Heart left ventricle (tissue), 16 donors: ENCODE measurements around the gene TMIE. TPM values are rescaled to one million over a fixed set of nuclear protein-coding genes. Genes with fewer than 3 reads are reported as not detected.

Experiments used
- ATAC-seq, 4 donors: fragments of 200-7000 bp; cut with Tn5 transposase; one replicate each; pipeline ENCODE4 v1.9.1; 2020 to 2022; ENCODE audit warnings: moderate library complexity in 4 of 4, mild to moderate bottlenecking in 3 of 4, moderate number of reproducible peaks in 1 of 4
- DNase-seq, 5 donors: peaks; one replicate each; pipeline ENCODE4 v3.0.0-alpha.2; 2020
- H3K27ac ChIP-seq, 12 donors: fragments of 200-600 bp; sonication (generic) in 4 of 12; one replicate each; pipeline versions ENCODE4 v1.5.0 to v1.8.0; 2016 to 2022; ENCODE audit warnings: mild to moderate bottlenecking in 2 of 12
- H3K27me3 ChIP-seq, 9 donors: fragments of 200-600 bp; sonication (generic) in 2 of 9; one replicate each; pipeline versions ENCODE4 v1.5.1 to v1.8.0; 2016 to 2022; ENCODE audit warnings: mild to moderate bottlenecking in 3 of 9
- H3K36me3 ChIP-seq, 9 donors: fragments of 200-600 bp; sonication (generic) in 2 of 9; one replicate each; pipeline versions ENCODE4 v1.5.0 to v1.8.0; 2018 to 2022; ENCODE audit warnings: mild to moderate bottlenecking in 2 of 9
- H3K4me1 ChIP-seq, 12 donors: fragments of 200-600 bp; sonication (generic) in 4 of 12; one replicate each; pipeline versions ENCODE4 v1.5.0 to v1.8.0; 2016 to 2022; ENCODE audit warnings: mild to moderate bottlenecking in 3 of 12
- H3K4me3 ChIP-seq, 12 donors: fragments of 200-600 bp; sonication (generic) in 4 of 12; one replicate each; pipeline versions ENCODE4 v1.5.0 to v1.8.0; 2017 to 2022; ENCODE audit warnings: mild to moderate bottlenecking in 9 of 12, moderate library complexity in 4 of 12
- H3K9me3 ChIP-seq, 12 donors: fragments of 200-600 bp; sonication (generic) in 4 of 12; one replicate each; pipeline versions ENCODE4 v1.5.0 to v1.8.0; 2016 to 2022; ENCODE audit warnings: mild to moderate bottlenecking in 1 of 12
- POLR2A ChIP-seq, 2 donors: fragments of 450-650 bp; IDR thresholded peaks; one replicate each; pipeline ENCODE4 v1.6.1; 2017; ENCODE audit warnings: antibody characterized with exemption in 2 of 2, mild to moderate bottlenecking in 2 of 2, moderate library complexity in 2 of 2
- WGBS, 4 donors: extraction: QIAGEN DNeasy Blood & Tissue Kit in 2 of 4; methylation state at CpG; one replicate each; pipeline versions ENCODE4 v1.1.5 to v1.1.7; 2013 to 2018; 5-methylcytosine and 5-hydroxymethylcytosine counted together
- intact Hi-C, 10 donors: fragments of 100-400 bp; cut with DNase I; formaldehyde crosslinking; loops; one replicate each; pipeline versions ENCODE4 v1.11.1 to v1.14.2; 2022
- polyA plus RNA-seq, 2 donors: library from polyadenylated mRNA; stranded (reverse); fragments of 200-250 nt; gene quantifications; one replicate each; pipeline ENCODE4 v1.2.3, GENCODE V29; 2013
- total RNA-seq, 9 donors: library from RNA; depleted of rRNA in 2 of 9; stranded (reverse); fragments of >200 nt in 2 of 9; fragmentation: NEBNext Ultra II Directional in 3 of 9; extraction: Animal tissue kit (Norgen Biotek cat#: 25700) in 3 of 9; gene quantifications; one replicate each; pipeline versions ENCODE4 v1.1.0 to v1.2.4, GENCODE V29; 2016 to 2023
- TF ChIP-seq, protein P1 (sequence below), 12 donors: fragments of 200-600 bp; sonication (generic) in 4 of 12; IDR thresholded peaks; one replicate each; pipeline versions ENCODE4 v1.5.0 to v1.8.0; 2018 to 2022; ENCODE audit warnings: antibody characterized with exemption in 12 of 12, mild to moderate bottlenecking in 5 of 12
- donor health status: ischemic (EF 13 %, LVEDD 7.1; RV severe dilation, severe dysfunction).
- donor health status: healthy with polysubstance abuse.
- donor health status: DM: no; HTN: yes; CAD: no.
- donor health status: DM: no; HTN: no; CAD: no.
- donor health status: ischemic (EF 25% LVEDD 6.9; RV normal size, moderate dysfunction).
- donor health status: ischemic (EF 25% LVEDD 5.7; RV mildly dilated, moderate dysfunction).
- donor health status: healthy.
- donor health status: DM: yes; HTN: yes; CAD: no.
- donor health status: ischemic (EF 35%, LVEDD 5.7; RV mildly dilated, moderate dysfunction).
- donor health status: nonischemic (EF 11% LVEDD 7.7; RV severe dilation, severe dysfunction).
- donor health status: DM: yes; HTN: yes; CAD: no.
- donor health status: PGD.
- donor health status: ischemic (EF 29% LVEDD 5.4; RV normal size, mild dysfunction).
- donor health status: nonischemic (EF 23%, LVEDD 6.1; RV moderate dilation, normal function).

Gene TMIE
- total and polyA plus RNA-seq, 11 donors = 0.46 to 0.95 (median 0.61) TPM; not detected in 1

- TF ChIP-seq, protein P1, sequence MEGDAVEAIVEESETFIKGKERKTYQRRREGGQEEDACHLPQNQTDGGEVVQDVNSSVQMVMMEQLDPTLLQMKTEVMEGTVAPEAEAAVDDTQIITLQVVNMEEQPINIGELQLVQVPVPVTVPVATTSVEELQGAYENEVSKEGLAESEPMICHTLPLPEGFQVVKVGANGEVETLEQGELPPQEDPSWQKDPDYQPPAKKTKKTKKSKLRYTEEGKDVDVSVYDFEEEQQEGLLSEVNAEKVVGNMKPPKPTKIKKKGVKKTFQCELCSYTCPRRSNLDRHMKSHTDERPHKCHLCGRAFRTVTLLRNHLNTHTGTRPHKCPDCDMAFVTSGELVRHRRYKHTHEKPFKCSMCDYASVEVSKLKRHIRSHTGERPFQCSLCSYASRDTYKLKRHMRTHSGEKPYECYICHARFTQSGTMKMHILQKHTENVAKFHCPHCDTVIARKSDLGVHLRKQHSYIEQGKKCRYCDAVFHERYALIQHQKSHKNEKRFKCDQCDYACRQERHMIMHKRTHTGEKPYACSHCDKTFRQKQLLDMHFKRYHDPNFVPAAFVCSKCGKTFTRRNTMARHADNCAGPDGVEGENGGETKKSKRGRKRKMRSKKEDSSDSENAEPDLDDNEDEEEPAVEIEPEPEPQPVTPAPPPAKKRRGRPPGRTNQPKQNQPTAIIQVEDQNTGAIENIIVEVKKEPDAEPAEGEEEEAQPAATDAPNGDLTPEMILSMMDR (IDR thresholded peaks at IDR 0.05) = no peak
- TF ChIP-seq POLR2A (IDR thresholded peaks at IDR 0.05) = no peak
- Histone ChIP-seq H3K9me3 (no peaks in the 10 kb centered on the region), H3K4me3 (no peak overlapping the region), H3K27me3 (no peaks in the 10 kb centered on the region), H3K36me3 (no peaks in the 10 kb centered on the region), H3K27ac (no peak overlapping the region), H3K4me1 (peaks cover 0 to 46% (median 25%) of the 10 kb centered on the region in 12 donors)
- intact Hi-C loops = no loop called here
- no peak for DNase-seq
- no peak for ATAC-seq
- 91 to 93% (median 92%) methylated on average over 8 of the region's 8 CpGs for WGBS, 4 donors
Observed at GRCh38 chr3:46659285-46659684, 41.9 kb upstream of the TMIE start.

- Histone ChIP-seq H3K27ac (peak overlapping the region in 1 of 12 donors; percentile 90), H3K9me3 (no peaks in the 10 kb centered on the region), H3K4me1 (peaks cover 0 to 50% (median 28%) of the 10 kb centered on the region in 12 donors), H3K36me3 (no peaks in the 10 kb centered on the region), H3K4me3 (no peak overlapping the region), H3K27me3 (no peaks in the 10 kb centered on the region)
- intact Hi-C loops = loop anchor here in 1 of 10 donors (5.0 to 10.0 kb wide), 2 partner anchors 95 to 232 kb away; partner anchors contain the start of gene LRRC2
- 53 to 84% (median 83%) methylated on average over 2 to 6 of the region's 6 CpGs for WGBS, 4 donors
- DNase-seq = no peak
- no peak for ATAC-seq
- TF ChIP-seq, protein P1 (IDR thresholded peaks at IDR 0.05) = no peak
- TF ChIP-seq POLR2A (IDR thresholded peaks at IDR 0.05) = no peak
Observed at GRCh38 chr3:46660003-46660402, 41.2 kb upstream of the TMIE start.

GRCh38 chr3:46660543-46661523, 40.4 kb upstream of the TMIE start:
- WGBS, 4 donors = 43 to 56% (median 50%) methylated on average over 7 to 9 of the region's 9 CpGs
- intact Hi-C loops = loop anchor here in 1 of 10 donors (5.0 to 10.0 kb wide), 2 partner anchors 96 to 231 kb away; partner anchors contain the start of gene LRRC2
- no peak for TF ChIP-seq POLR2A (IDR thresholded peaks at IDR 0.05)
- TF ChIP-seq, protein P1 (IDR thresholded peaks at IDR 0.05) = peak in 2 of 12 donors; percentile 15 to 17
- ATAC-seq (peak; percentile 28 to 66 (median 42)), DNase-seq (peak; percentile 61 to 82 (median 71))
- peaks cover 0 to 57% (median 34%) of the 10 kb centered on the region in 12 donors for H3K4me1 ChIP-seq
- H3K36me3 ChIP-seq = no peaks in the 10 kb centered on the region
- H3K4me3 ChIP-seq = no peak overlapping the region
- H3K27me3 ChIP-seq = no peaks in the 10 kb centered on the region
- no peaks in the 10 kb centered on the region for H3K9me3 ChIP-seq
- peak overlapping the region in 6 of 12 donors; percentile 2 to 90 (median 38) for H3K27ac ChIP-seq
